ENCODE measurements around the gene NOL9. TPM values are rescaled to one million over a fixed set of nuclear protein-coding genes. Genes with fewer than 3 reads are reported as not detected.

The NOL9 gene
- total and polyA plus RNA-seq, 2 of the 13 experiments (the other 11 are each of a cell fraction or from before 2014, with no cell fraction given) = 18.0 to 24.7 TPM

DNA sequence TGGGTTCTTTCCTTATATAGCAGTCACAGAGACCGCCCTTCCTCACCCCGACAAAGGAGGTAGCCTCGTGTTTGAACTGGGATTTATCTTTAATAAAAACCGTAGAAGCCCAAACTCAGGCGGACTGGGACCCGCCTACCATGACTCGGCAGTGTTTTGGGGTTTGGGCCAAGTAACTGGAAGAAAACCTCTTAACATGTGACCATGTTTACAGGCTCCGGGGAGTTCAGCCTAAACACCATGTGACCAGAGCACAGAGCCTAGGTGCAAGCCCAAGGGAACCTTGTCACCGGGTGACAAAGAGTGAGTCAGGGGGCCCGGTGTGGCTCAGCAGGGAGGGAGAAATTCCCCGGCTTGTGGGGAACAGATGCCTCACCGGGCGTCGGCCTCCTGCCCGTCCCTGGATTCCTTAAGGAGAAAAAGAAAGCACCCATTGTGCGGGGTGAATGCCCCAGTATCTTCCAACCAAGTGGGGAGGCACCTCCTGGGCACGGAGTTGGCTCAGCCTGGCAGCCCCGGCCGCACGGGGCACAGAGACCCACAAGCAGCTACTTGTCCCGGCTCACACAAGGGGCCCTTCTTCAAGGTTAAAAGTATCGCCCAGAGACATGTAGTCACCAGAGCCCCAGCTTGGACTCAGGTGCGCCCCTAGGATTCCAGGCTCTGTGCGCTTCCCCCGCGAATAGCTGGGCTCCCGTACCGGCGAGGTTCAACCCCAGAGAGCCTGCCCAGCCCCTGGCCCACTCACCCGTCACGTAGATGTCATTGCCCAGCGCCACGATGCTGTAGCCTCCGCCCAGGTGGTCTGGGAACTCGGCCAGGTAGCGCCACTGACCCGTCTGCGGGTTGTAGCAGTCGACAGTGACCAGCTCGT lies 47.0 kb upstream of the NOL9 start (continued):
- TF ChIP-seq, protein P1, sequence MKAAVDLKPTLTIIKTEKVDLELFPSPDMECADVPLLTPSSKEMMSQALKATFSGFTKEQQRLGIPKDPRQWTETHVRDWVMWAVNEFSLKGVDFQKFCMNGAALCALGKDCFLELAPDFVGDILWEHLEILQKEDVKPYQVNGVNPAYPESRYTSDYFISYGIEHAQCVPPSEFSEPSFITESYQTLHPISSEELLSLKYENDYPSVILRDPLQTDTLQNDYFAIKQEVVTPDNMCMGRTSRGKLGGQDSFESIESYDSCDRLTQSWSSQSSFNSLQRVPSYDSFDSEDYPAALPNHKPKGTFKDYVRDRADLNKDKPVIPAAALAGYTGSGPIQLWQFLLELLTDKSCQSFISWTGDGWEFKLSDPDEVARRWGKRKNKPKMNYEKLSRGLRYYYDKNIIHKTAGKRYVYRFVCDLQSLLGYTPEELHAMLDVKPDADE (CRISPR knock-in tag; IDR thresholded peaks at IDR 0.05) = no peak
- TF ChIP-seq ZNF501 (CRISPR knock-in tag; IDR thresholded peaks at IDR 0.05) (no peak), MXI1 (IDR thresholded peaks at IDR 0.05; ENCODE audit: borderline replicate concordance, low read depth, low read length) (peak; percentile 96), ZFP37 (CRISPR knock-in tag; IDR thresholded peaks at IDR 0.05; ENCODE audit: borderline replicate concordance) (0 out of 2 replicates have a peak, but pooled peaks have one; percentile 34), NCOA2 (CRISPR knock-in tag; IDR thresholded peaks at IDR 0.05) (no peak), ZBTB7A (CRISPR knock-in tag; IDR thresholded peaks at IDR 0.05) (no peak), NFE2 (CRISPR knock-in tag; IDR thresholded peaks at IDR 0.05) (peak; percentile 95), KMT2B (CRISPR knock-in tag; IDR thresholded peaks at IDR 0.05) (no peak), NR2F6 (IDR thresholded peaks at IDR 0.05) (no peak), NR2F6 (CRISPR knock-in tag; IDR thresholded peaks at IDR 0.05) (no peak), PCBP1 (IDR thresholded peaks at IDR 0.05; ENCODE audit: borderline replicate concordance, low read depth, low read length) (no peak), ZNF224 (CRISPR knock-in tag; IDR thresholded peaks at IDR 0.05) (no peak), POLR2G (IDR thresholded peaks at IDR 0.05; ENCODE audit: low read depth, low read length) (peak; percentile 70; the same call in 1 of the 2 replicates), ZNF672 (CRISPR knock-in tag; IDR thresholded peaks at IDR 0.05) (no peak)
- TF ChIP-seq, protein P2, sequence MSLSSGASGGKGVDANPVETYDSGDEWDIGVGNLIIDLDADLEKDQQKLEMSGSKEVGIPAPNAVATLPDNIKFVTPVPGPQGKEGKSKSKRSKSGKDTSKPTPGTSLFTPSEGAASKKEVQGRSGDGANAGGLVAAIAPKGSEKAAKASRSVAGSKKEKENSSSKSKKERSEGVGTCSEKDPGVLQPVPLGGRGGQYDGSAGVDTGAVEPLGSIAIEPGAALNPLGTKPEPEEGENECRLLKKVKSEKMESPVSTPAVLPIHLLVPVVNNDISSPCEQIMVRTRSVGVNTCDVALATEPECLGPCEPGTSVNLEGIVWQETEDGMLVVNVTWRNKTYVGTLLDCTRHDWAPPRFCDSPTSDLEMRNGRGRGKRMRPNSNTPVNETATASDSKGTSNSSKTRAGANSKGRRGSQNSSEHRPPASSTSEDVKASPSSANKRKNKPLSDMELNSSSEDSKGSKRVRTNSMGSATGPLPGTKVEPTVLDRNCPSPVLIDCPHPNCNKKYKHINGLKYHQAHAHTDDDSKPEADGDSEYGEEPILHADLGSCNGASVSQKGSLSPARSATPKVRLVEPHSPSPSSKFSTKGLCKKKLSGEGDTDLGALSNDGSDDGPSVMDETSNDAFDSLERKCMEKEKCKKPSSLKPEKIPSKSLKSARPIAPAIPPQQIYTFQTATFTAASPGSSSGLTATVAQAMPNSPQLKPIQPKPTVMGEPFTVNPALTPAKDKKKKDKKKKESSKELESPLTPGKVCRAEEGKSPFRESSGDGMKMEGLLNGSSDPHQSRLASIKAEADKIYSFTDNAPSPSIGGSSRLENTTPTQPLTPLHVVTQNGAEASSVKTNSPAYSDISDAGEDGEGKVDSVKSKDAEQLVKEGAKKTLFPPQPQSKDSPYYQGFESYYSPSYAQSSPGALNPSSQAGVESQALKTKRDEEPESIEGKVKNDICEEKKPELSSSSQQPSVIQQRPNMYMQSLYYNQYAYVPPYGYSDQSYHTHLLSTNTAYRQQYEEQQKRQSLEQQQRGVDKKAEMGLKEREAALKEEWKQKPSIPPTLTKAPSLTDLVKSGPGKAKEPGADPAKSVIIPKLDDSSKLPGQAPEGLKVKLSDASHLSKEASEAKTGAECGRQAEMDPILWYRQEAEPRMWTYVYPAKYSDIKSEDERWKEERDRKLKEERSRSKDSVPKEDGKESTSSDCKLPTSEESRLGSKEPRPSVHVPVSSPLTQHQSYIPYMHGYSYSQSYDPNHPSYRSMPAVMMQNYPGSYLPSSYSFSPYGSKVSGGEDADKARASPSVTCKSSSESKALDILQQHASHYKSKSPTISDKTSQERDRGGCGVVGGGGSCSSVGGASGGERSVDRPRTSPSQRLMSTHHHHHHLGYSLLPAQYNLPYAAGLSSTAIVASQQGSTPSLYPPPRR (CRISPR knock-in tag; IDR thresholded peaks at IDR 0.05; ENCODE audit: borderline replicate concordance) = no peak; the same call in 1 of the 2 replicates
- TF ChIP-seq, protein P3, sequence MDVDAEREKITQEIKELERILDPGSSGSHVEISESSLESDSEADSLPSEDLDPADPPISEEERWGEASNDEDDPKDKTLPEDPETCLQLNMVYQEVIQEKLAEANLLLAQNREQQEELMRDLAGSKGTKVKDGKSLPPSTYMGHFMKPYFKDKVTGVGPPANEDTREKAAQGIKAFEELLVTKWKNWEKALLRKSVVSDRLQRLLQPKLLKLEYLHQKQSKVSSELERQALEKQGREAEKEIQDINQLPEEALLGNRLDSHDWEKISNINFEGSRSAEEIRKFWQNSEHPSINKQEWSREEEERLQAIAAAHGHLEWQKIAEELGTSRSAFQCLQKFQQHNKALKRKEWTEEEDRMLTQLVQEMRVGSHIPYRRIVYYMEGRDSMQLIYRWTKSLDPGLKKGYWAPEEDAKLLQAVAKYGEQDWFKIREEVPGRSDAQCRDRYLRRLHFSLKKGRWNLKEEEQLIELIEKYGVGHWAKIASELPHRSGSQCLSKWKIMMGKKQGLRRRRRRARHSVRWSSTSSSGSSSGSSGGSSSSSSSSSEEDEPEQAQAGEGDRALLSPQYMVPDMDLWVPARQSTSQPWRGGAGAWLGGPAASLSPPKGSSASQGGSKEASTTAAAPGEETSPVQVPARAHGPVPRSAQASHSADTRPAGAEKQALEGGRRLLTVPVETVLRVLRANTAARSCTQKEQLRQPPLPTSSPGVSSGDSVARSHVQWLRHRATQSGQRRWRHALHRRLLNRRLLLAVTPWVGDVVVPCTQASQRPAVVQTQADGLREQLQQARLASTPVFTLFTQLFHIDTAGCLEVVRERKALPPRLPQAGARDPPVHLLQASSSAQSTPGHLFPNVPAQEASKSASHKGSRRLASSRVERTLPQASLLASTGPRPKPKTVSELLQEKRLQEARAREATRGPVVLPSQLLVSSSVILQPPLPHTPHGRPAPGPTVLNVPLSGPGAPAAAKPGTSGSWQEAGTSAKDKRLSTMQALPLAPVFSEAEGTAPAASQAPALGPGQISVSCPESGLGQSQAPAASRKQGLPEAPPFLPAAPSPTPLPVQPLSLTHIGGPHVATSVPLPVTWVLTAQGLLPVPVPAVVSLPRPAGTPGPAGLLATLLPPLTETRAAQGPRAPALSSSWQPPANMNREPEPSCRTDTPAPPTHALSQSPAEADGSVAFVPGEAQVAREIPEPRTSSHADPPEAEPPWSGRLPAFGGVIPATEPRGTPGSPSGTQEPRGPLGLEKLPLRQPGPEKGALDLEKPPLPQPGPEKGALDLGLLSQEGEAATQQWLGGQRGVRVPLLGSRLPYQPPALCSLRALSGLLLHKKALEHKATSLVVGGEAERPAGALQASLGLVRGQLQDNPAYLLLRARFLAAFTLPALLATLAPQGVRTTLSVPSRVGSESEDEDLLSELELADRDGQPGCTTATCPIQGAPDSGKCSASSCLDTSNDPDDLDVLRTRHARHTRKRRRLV (CRISPR knock-in tag; IDR thresholded peaks at IDR 0.05) = peak; percentile 58; the same call in 1 of the 2 replicates
- TF ChIP-seq, protein P4, sequence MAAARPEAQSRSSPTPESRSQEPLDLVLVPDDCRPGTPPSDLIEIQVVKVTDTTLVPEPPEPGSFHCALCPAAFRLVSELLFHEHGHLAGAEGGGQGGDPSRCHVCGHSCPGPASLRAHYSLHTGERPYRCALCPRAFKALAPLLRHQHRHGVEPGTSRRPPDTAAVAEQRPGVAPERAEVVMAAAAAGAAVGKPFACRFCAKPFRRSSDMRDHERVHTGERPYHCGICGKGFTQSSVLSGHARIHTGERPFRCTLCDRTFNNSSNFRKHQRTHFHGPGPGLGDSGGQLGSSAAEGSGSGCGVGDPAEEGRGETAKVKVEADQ (CRISPR knock-in tag; IDR thresholded peaks at IDR 0.05; ENCODE audit: borderline replicate concordance) = no peak
